Measurements from ENCODE around the gene LDLRAD4. TPM values are rescaled to one million over a fixed set of nuclear protein-coding genes. Genes with fewer than 3 reads are reported as not detected.

Gene LDLRAD4
- total and polyA plus RNA-seq, 9 of the 15 experiments (the other 6 are each of a cell fraction or from before 2014, with no cell fraction given), result 0.01 TPM; not detected in 8

GRCh38 chr18:13292736-13293135 is 74.2 kb downstream of the LDLRAD4 start:
- ChIA-PET POLR2A (no interaction called here), CTCF (ENCODE audit: low intra/inter-chr PET ratio) (no interaction called here)
- no peak overlapping the region for H3K27ac ChIP-seq (ENCODE audit: extremely low read depth, low read depth, low read length)
- FAIRE-seq, result no peak
- no peaks in the 10 kb centered on the region for H3K9me3 ChIP-seq (replicated peaks; ENCODE audit: control insufficient read depth, insufficient read depth, low read depth, low read length)
- TF ChIP-seq, protein P1, sequence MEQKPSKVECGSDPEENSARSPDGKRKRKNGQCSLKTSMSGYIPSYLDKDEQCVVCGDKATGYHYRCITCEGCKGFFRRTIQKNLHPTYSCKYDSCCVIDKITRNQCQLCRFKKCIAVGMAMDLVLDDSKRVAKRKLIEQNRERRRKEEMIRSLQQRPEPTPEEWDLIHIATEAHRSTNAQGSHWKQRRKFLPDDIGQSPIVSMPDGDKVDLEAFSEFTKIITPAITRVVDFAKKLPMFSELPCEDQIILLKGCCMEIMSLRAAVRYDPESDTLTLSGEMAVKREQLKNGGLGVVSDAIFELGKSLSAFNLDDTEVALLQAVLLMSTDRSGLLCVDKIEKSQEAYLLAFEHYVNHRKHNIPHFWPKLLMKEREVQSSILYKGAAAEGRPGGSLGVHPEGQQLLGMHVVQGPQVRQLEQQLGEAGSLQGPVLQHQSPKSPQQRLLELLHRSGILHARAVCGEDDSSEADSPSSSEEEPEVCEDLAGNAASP (IDR thresholded peaks at IDR 0.05), result no peak
- peaks cover 17 to 43% of the 10 kb centered on the region in 2 experiments; a peak in 4 of 5 replicates for H3K27me3 ChIP-seq (ENCODE audit: control insufficient read depth in 2 of 2, insufficient read depth in 2 of 2, low read length in 2 of 2)
- H3K36me3 ChIP-seq (ENCODE audit: control insufficient read depth, insufficient read depth, low read length), result no peaks in the 10 kb centered on the region
- DNase-seq (ENCODE audit: extremely low read depth in 1 of 4, low spot score in 3 of 4), result no peak
- H3K4me1 ChIP-seq (replicated peaks in 1 of 2; ENCODE audit: control insufficient read depth in 2 of 2, insufficient read depth in 2 of 2, low read length in 2 of 2), result no peaks in the 10 kb centered on the region
- H2AFZ ChIP-seq (ENCODE audit: low read depth, low read length), result no peak overlapping the region
- WGBS (ENCODE audit: insufficient coverage, low coverage, missing lambda C conversion rate), result 1% methylated on average over 12 of the region's 12 CpGs
- BruUV-seq (replicated peaks), result no TSS peak
- in situ Hi-C loops (cut with MboI) (no loop called here), intact Hi-C loops (cut with micrococcal nuclease) (no loop called here)
- no peak overlapping the region for H3K4me3 ChIP-seq
- no peak for ATAC-seq
- no peaks in the 10 kb centered on the region for H3K79me2 ChIP-seq (ENCODE audit: control insufficient read depth, insufficient read depth, low read length)
- no peak overlapping the region for H3K4me2 ChIP-seq (ENCODE audit: insufficient read depth, low read length)
- H4K20me1 ChIP-seq (replicated peaks; ENCODE audit: control insufficient read depth, insufficient read depth, low read length), result no peaks in the 10 kb centered on the region
- H3K9ac ChIP-seq (ENCODE audit: insufficient read depth in 1 of 2, low read depth in 2 of 2, low read length in 2 of 2), result no peak overlapping the region
- no peaks in the 10 kb centered on the region for H3K9me1 ChIP-seq (ENCODE audit: control insufficient read depth, insufficient read depth, low read length)

- no peak for FAIRE-seq
- no peaks in the 10 kb centered on the region for H3K36me3 ChIP-seq (ENCODE audit: control insufficient read depth, insufficient read depth, low read length)
- no peaks in the 10 kb centered on the region for H3K9me3 ChIP-seq (replicated peaks; ENCODE audit: control insufficient read depth, insufficient read depth, low read depth, low read length)
- CTCF ChIA-PET (ENCODE audit: low intra/inter-chr PET ratio), result no interaction called here
- no peaks in the 10 kb centered on the region for H3K4me1 ChIP-seq (replicated peaks in 1 of 2; ENCODE audit: control insufficient read depth in 2 of 2, insufficient read depth in 2 of 2, low read length in 2 of 2)
- H3K9me1 ChIP-seq (ENCODE audit: control insufficient read depth, insufficient read depth, low read length), result no peaks in the 10 kb centered on the region
- POLR2A ChIA-PET, result no interaction called here
- H3K27me3 ChIP-seq (ENCODE audit: control insufficient read depth in 2 of 2, insufficient read depth in 2 of 2, low read length in 2 of 2), result peaks cover 17 to 40% of the 10 kb centered on the region in 2 experiments; a peak in 4 of 5 replicates
- H4K20me1 ChIP-seq (replicated peaks; ENCODE audit: control insufficient read depth, insufficient read depth, low read length), result 0 out of 2 replicates have a peak, but pooled peaks cover 3% of the 10 kb centered on the region
- BruUV-seq (replicated peaks), result no TSS peak
- in situ Hi-C loops (cut with MboI), result no loop called here
- ATAC-seq, result no peak
- H3K4me2 ChIP-seq (ENCODE audit: insufficient read depth, low read length), result no peak overlapping the region
- TF ChIP-seq HOXB6 (CRISPR knock-in tag; IDR thresholded peaks at IDR 0.05; ENCODE audit: borderline replicate concordance) (no peak), MBD1 (CRISPR knock-in tag; IDR thresholded peaks at IDR 0.05) (no peak), CGGBP1 (CRISPR knock-in tag; IDR thresholded peaks at IDR 0.05) (no peak), EWSR1 (IDR thresholded peaks at IDR 0.05; ENCODE audit: borderline replicate concordance, low read depth, partially characterized antibody) (no peak), PCBP1 (IDR thresholded peaks at IDR 0.05; ENCODE audit: low read depth, low read length, poor library complexity, severe bottlenecking) (no peak), ZNF184 (CRISPR knock-in tag; IDR thresholded peaks at IDR 0.05) (no peak)
- TF ChIP-seq, protein P2, sequence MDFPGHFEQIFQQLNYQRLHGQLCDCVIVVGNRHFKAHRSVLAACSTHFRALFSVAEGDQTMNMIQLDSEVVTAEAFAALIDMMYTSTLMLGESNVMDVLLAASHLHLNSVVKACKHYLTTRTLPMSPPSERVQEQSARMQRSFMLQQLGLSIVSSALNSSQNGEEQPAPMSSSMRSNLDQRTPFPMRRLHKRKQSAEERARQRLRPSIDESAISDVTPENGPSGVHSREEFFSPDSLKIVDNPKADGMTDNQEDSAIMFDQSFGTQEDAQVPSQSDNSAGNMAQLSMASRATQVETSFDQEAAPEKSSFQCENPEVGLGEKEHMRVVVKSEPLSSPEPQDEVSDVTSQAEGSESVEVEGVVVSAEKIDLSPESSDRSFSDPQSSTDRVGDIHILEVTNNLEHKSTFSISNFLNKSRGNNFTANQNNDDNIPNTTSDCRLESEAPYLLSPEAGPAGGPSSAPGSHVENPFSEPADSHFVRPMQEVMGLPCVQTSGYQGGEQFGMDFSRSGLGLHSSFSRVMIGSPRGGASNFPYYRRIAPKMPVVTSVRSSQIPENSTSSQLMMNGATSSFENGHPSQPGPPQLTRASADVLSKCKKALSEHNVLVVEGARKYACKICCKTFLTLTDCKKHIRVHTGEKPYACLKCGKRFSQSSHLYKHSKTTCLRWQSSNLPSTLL (IDR thresholded peaks at IDR 0.05), result no peak
- no peaks in the 10 kb centered on the region for H3K79me2 ChIP-seq (ENCODE audit: control insufficient read depth, insufficient read depth, low read length)
- intact Hi-C loops (cut with micrococcal nuclease), result no loop called here
- no peak overlapping the region for H3K4me3 ChIP-seq
- no peak overlapping the region for H3K9ac ChIP-seq (ENCODE audit: insufficient read depth in 1 of 2, low read depth in 2 of 2, low read length in 2 of 2)
- H3K27ac ChIP-seq (ENCODE audit: extremely low read depth, low read depth, low read length), result no peak overlapping the region
- DNase-seq (ENCODE audit: extremely low read depth in 1 of 4, low spot score in 3 of 4), result no peak
- 2% methylated on average over 14 of the region's 14 CpGs for WGBS (ENCODE audit: insufficient coverage, low coverage, missing lambda C conversion rate)
- no peak overlapping the region for H2AFZ ChIP-seq (ENCODE audit: low read depth, low read length)
Measured at GRCh38 chr18:13294309-13294708, 75.7 kb downstream of the LDLRAD4 start.

All from K562 (cell line).